K562 (cell line): ENCODE measurements around the gene NRXN3. TPM values are rescaled to one million over a fixed set of nuclear protein-coding genes. Genes with fewer than 3 reads are reported as not detected.

Experiments
- ATAC-seq: fragments of 200-7000 bp; cut with Tn5 transposase; 3 replicates; pipeline ENCODE4 v1.9.1; 2020; ENCODE audit warnings: moderate library complexity
- BruUV-seq: library from RNA; stranded (reverse); fragments of 400-500 nt; replicated peaks from 2 replicates; lab custom pipeline; 2021; lab: Mats Ljungman, UMichigan
- CTCF ChIA-PET: fragments of 300-600 bp; formaldehyde crosslinking; extraction: SDS; loops from one replicate; lab custom pipeline; 2021; ENCODE audit warnings: low intra/inter-chr PET ratio; lab: Yijun Ruan, JAX
- POLR2A ChIA-PET: fragments of 300-600, 350-650 bp; sonication (Branson Sonifier 250); formaldehyde crosslinking; extraction: SDS; loops from one replicate; lab custom pipeline; 2021; ENCODE audit warnings: antibody characterized with exemption, inconsistent platforms; lab: Yijun Ruan, JAX
- DNase-seq, 4 experiments: peaks; one replicate each; pipeline versions ENCODE4 v3.0.0 to v3.0.0-alpha.2; 2011 to 2018; ENCODE audit warnings: low spot score in 3 of 4, mixed read lengths in 3 of 4; ENCODE audit errors: extremely low read depth in 1 of 4
- FAIRE-seq: peaks from 2 replicates; lab custom pipeline; 2011; peaks lifted over from hg19 to GRCh38; lab: Jason Lieb, UNC
- H2AFZ ChIP-seq: 2 replicates; pipeline ENCODE4 v1.6.0; 2011; ENCODE audit warnings: low read depth, low read length, control low read depth, inconsistent platforms
- H3K27ac ChIP-seq: fragments of 200-600 bp; 3 replicates; pipeline ENCODE4 v1.8.0; 2011; ENCODE audit warnings: low read depth, mild to moderate bottlenecking, control low read depth, inconsistent platforms, low read length, moderate library complexity, mixed read lengths; ENCODE audit errors: extremely low read depth
- H3K27me3 ChIP-seq, 2 experiments: fragments of 300-600 bp in 1 of 2; 2 replicates in 1 of 2; 3 replicates in 1 of 2; pipeline versions ENCODE4 v1.6.0 to v1.8.0; 2011; ENCODE audit warnings: inconsistent platforms in 2 of 2, low read length in 2 of 2, mild to moderate bottlenecking in 1 of 2, mixed read lengths in 1 of 2, moderate library complexity in 1 of 2; ENCODE audit not compliant: control insufficient read depth in 2 of 2, insufficient read depth in 2 of 2
- H3K36me3 ChIP-seq: fragments of 300-600 bp; 3 replicates; pipeline ENCODE4 v1.8.0; 2011; ENCODE audit warnings: mild to moderate bottlenecking, low read length, inconsistent platforms; ENCODE audit not compliant: control insufficient read depth, insufficient read depth
- H3K4me1 ChIP-seq, 2 experiments: fragments of 200-600 bp in 1 of 2; replicated peaks in 1 of 2; 2 replicates in 1 of 2; 3 replicates in 1 of 2; pipeline versions ENCODE4 v1.5.1 to v1.8.0; 2011; ENCODE audit warnings: inconsistent platforms in 2 of 2, low read length in 2 of 2, mild to moderate bottlenecking in 1 of 2, mixed read lengths in 1 of 2, moderate library complexity in 1 of 2; ENCODE audit not compliant: control insufficient read depth in 2 of 2, insufficient read depth in 2 of 2
- H3K4me2 ChIP-seq: 2 replicates; pipeline ENCODE4 v1.6.1; 2011; ENCODE audit warnings: low read length, control low read depth, inconsistent platforms, mixed read lengths; ENCODE audit not compliant: insufficient read depth
- H3K4me3 ChIP-seq: fragments of 200-600 bp; sonication (generic), shearing (Covaris generic); 2 replicates; pipeline ENCODE4 v1.5.1; 2016; ENCODE audit warnings: control low read depth, inconsistent platforms
- H3K79me2 ChIP-seq: fragments of 200-600 bp; 3 replicates; pipeline ENCODE4 v1.8.0; 2011; ENCODE audit warnings: low read length, inconsistent platforms; ENCODE audit not compliant: control insufficient read depth, insufficient read depth
- H3K9ac ChIP-seq, 2 experiments: 2 replicates each; pipeline versions ENCODE4 v1.6.0 to v1.6.1; 2011; ENCODE audit warnings: low read depth in 2 of 2, low read length in 2 of 2, control low read depth in 1 of 2, inconsistent platforms in 1 of 2, mild to moderate bottlenecking in 1 of 2, mixed read lengths in 1 of 2; ENCODE audit not compliant: insufficient read depth in 1 of 2
- H3K9me1 ChIP-seq: one replicate; pipeline ENCODE4 v1.6.0; 2011; ENCODE audit warnings: inconsistent platforms, mild to moderate bottlenecking, low read length, moderate library complexity; ENCODE audit not compliant: control insufficient read depth, insufficient read depth
- H3K9me3 ChIP-seq: replicated peaks from 2 replicates; pipeline ENCODE4 v1.5.1; 2011; ENCODE audit warnings: low read depth, low read length, inconsistent platforms; ENCODE audit not compliant: control insufficient read depth, insufficient read depth
- H4K20me1 ChIP-seq: replicated peaks from 2 replicates; pipeline ENCODE4 v1.6.1; 2011; ENCODE audit warnings: low read length, inconsistent platforms, mixed read lengths; ENCODE audit not compliant: control insufficient read depth, insufficient read depth
- DPF2 ChIP-seq: fragments of 450-650 bp; IDR thresholded peaks from 2 replicates; pipeline ENCODE4 v1.6.1; 2016
- EP400 ChIP-seq: fragments of 450-650 bp; IDR thresholded peaks from 2 replicates; pipeline ENCODE4 v1.6.1; 2017; ENCODE audit warnings: antibody characterized with exemption, mild to moderate bottlenecking, moderate library complexity
- HNRNPLL ChIP-seq: fragments of 200-400 bp; formaldehyde crosslinking; IDR thresholded peaks from 2 replicates; pipeline ENCODE4 v1.6.1; 2017; ENCODE audit warnings: low read length, low read depth, mild to moderate bottlenecking; ENCODE audit not compliant: poor library complexity, severe bottlenecking
- MTA2 ChIP-seq: fragments of 450-650 bp; IDR thresholded peaks from 2 replicates; pipeline ENCODE4 v1.6.1; 2016; ENCODE audit warnings: low read depth
- MXI1 ChIP-seq: IDR thresholded peaks from 2 replicates; pipeline ENCODE4 v1.6.1; 2011; ENCODE audit warnings: low read depth, mild to moderate bottlenecking, improper control_type of control experiment, low read length
- NELFE ChIP-seq: IDR thresholded peaks from 2 replicates; pipeline ENCODE4 v1.6.1; 2011; ENCODE audit warnings: mild to moderate bottlenecking; ENCODE audit not compliant: insufficient read depth, insufficient read length
- NFATC3 ChIP-seq: fragments of 450-650 bp; IDR thresholded peaks from 2 replicates; pipeline ENCODE4 v1.6.1; 2017; ENCODE audit warnings: mild to moderate bottlenecking
- PHF8 ChIP-seq: fragments of 200-600 bp; sonication (generic); IDR thresholded peaks from 2 replicates; pipeline ENCODE4 v1.6.1; 2012; ENCODE audit warnings: mixed run types, mild to moderate bottlenecking, inconsistent platforms, low read length, moderate library complexity, borderline replicate concordance
- ZNF280B ChIP-seq: fragments of 250-450 bp; sonication (Bioruptor Pico); IDR thresholded peaks from 2 replicates; pipeline ENCODE4 v1.5.1; 2021; ENCODE audit warnings: mild to moderate bottlenecking
- ZNF407 ChIP-seq: fragments of 450-650 bp; IDR thresholded peaks from 2 replicates; pipeline ENCODE4 v1.6.1; 2016; ENCODE audit warnings: low read depth
- ZNF518B ChIP-seq: fragments of 250-450 bp; sonication (Bioruptor Pico); IDR thresholded peaks from 2 replicates; pipeline ENCODE4 v1.5.0; 2021; ENCODE audit warnings: mild to moderate bottlenecking, moderate library complexity
- WGBS: fragments of 100-300 bp; shearing (Covaris generic); methylation state at CpG from one replicate; pipeline ENCODE4 v1.1.6; 2016; ENCODE audit warnings: low coverage, mixed read lengths; ENCODE audit not compliant: insufficient coverage; ENCODE audit errors: missing lambda C conversion rate; 5-methylcytosine and 5-hydroxymethylcytosine counted together
- in situ Hi-C: fragments of 300-500 bp; cut with MboI; formaldehyde crosslinking; loops from 4 replicates; pipeline ENCODE4 v1.15.0; 2018; ENCODE audit warnings: inconsistent platforms, mixed read lengths
- intact Hi-C: fragments of 100-400 bp; cut with micrococcal nuclease; formaldehyde crosslinking; loops from 2 replicates; pipeline ENCODE4 v1.14.2; 2022
- polyA plus RNA-seq, 8 experiments: library from polyadenylated mRNA; depleted of rRNA in 4 of 8; stranded (reverse) in 5 of 8; unstranded in 3 of 8; fragments of >200 nt; fragmentation: Nextera tagmentation in 2 of 8; fragmentation: Illumina TruSeq in 1 of 8; extraction: Ambion mirVana in 2 of 8; extraction: Trizol in 1 of 8; gene quantifications; 2 replicates each; pipeline versions ENCODE4 v1.2.1 to v1.2.3, GENCODE V29; 2011 to 2014; ENCODE audit warnings: inconsistent platforms in 1 of 8, missing spikeins in 1 of 8
- total RNA-seq, 7 experiments: library from RNA; depleted of rRNA in 6 of 7; stranded (reverse); fragments of >200 nt in 6 of 7; fragmentation: Illumina TruSeq in 2 of 7; extraction: Trizol in 2 of 7; gene quantifications; 2 replicates each; pipeline versions ENCODE4 v1.2.1 to v1.2.3, GENCODE V29; 2011 to 2021; ENCODE audit warnings: low replicate concordance in 1 of 7

The NRXN3 gene
- total and polyA plus RNA-seq, 9 of the 15 experiments (the other 6 are each of a cell fraction or from before 2014, with no cell fraction given): 0.09 TPM; not detected in 8

- FAIRE-seq: no peak
- no peak for DNase-seq
- Histone ChIP-seq H3K4me2 (no peak overlapping the region), H3K4me1 (no peaks in the 10 kb centered on the region), H2AFZ (no peak overlapping the region), H3K9me1 (no peaks in the 10 kb centered on the region), H3K27ac (no peak overlapping the region), H3K36me3 (no peaks in the 10 kb centered on the region), H3K9me3 (no peaks in the 10 kb centered on the region), H4K20me1 (no peaks in the 10 kb centered on the region), H3K79me2 (no peaks in the 10 kb centered on the region), H3K27me3 (no peaks in the 10 kb centered on the region), H3K9ac (no peak overlapping the region), H3K4me3 (no peak overlapping the region)
- intact Hi-C loops (no loop called here), in situ Hi-C loops (no loop called here)
- no peak for ATAC-seq
- no TSS peak for BruUV-seq
- WGBS: 0% methylated on average over 2 of the region's 2 CpGs
- ChIA-PET CTCF (no interaction called here), POLR2A (no interaction called here)
- no peak for TF ChIP-seq PHF8
- no peak for TF ChIP-seq ZNF407
- no peak for TF ChIP-seq EP400
- TF ChIP-seq NFATC3: no peak
- no peak for TF ChIP-seq NELFE
- no peak for TF ChIP-seq MXI1
- no peak for TF ChIP-seq ZNF280B (CRISPR knock-in tag)
- no peak for TF ChIP-seq ZNF518B (CRISPR knock-in tag)
- no peak for TF ChIP-seq DPF2
- no peak for TF ChIP-seq MTA2
- no peak for TF ChIP-seq HNRNPLL
These were observed 1529.0 kb downstream of the NRXN3 start for GRCh38 chr14:79699206-79699605.
